Measurements from ENCODE around the gene WNT2. TPM values are rescaled to one million over a fixed set of nuclear protein-coding genes. Genes with fewer than 3 reads are reported as not detected.

WNT2 gene
- total and polyA plus RNA-seq, 2 donors (not counting 1 experiment from before 2014, with no cell fraction given) = not detected

DNA sequence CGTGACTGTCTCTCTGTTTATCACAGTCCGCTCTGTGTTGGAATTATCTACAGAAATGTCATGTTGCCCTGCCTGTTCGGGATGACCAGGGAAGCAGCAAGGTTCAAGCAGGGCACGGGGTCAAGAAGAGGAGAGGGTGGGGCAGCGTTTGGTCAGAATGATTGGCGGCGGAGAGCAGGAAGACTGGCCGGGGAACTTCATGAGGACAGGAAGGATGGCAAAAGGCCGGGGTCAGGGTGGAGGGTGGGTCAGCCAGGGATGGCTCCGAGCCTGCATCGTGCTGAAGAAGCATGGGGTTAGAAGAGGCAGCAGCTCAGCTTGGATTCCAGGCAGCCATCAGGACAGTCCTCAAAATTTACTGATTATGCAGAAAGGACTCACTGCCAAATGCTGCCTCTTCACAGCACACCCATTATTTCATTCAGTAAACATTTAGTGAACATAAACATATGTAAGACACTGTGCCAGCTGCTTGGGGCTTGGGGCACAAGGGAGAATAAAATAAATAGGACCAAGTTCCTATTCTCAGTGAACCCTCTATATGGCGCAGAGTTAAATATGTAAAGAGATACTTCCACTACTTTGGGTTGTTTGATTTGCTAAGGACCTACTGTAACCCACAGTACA, 42.8 kb downstream of the WNT2 start:
- Histone ChIP-seq H3K4me1 (ENCODE audit: control insufficient read depth in 2 of 2, insufficient read depth in 2 of 2, low read length in 2 of 2) (no peaks in the 10 kb centered on the region), H4K20me1 (ENCODE audit: control insufficient read depth, insufficient read depth, low read length, poor library complexity, severe bottlenecking) (no peaks in the 10 kb centered on the region), H3K4me2 (replicated peaks; ENCODE audit: low read depth, low read length, poor library complexity, severe bottlenecking) (no peak overlapping the region), H3K27ac (ENCODE audit: low read length in 2 of 2) (no peak overlapping the region), H2AFZ (ENCODE audit: insufficient read depth, low read depth, low read length, poor library complexity, severe bottlenecking) (no peak overlapping the region), H3K79me2 (ENCODE audit: control insufficient read depth, insufficient read depth, low read length) (no peaks in the 10 kb centered on the region), H3K9ac (ENCODE audit: low read length) (no peak overlapping the region), H3K36me3 (replicated peaks in 1 of 2; ENCODE audit: control extremely low read depth in 1 of 2, control insufficient read depth in 1 of 2, extremely low read depth in 1 of 2, insufficient read depth in 2 of 2, low read length in 1 of 2) (no peaks in the 10 kb centered on the region), H3K4me3 (ENCODE audit: control extremely low read depth in 1 of 5, extremely low read depth in 1 of 5, insufficient read depth in 1 of 5, low read depth in 2 of 5, low read length in 4 of 5) (no peak overlapping the region), H3K27me3 (replicated peaks in 1 of 4; ENCODE audit: control extremely low read depth in 1 of 4, control insufficient read depth in 3 of 4, insufficient read depth in 4 of 4, low read length in 3 of 4) (no peaks in the 10 kb centered on the region), H3K9me3 (ENCODE audit: control extremely low read depth in 1 of 3, control insufficient read depth in 2 of 3, insufficient read depth in 1 of 3, low read length in 2 of 3) (peaks cover 0 to 3% (median 0%) of the 10 kb centered on the region in 3 donors)
- ATAC-seq (ENCODE audit: low read depth) (no peak), DNase-seq (no peak)
- Mint-ChIP-seq H3K9me3 (ENCODE audit: insufficient read depth) (peaks cover 2% of the 10 kb centered on the region), H3K4me3 (no peak overlapping the region), H3K27me3 (no peaks in the 10 kb centered on the region), H3K27ac (no peak overlapping the region), H3K4me1 (no peaks in the 10 kb centered on the region)
- ChIA-PET CTCF (no interaction called here), POLR2A (no interaction called here)
- 91% methylated on average over 11 of the region's 12 CpGs for WGBS (ENCODE audit: insufficient coverage)
- intact Hi-C loops (cut with micrococcal nuclease) = no loop called here
- no peak for TF ChIP-seq EZH2 (IDR thresholded peaks at IDR 0.05; ENCODE audit: borderline replicate concordance, insufficient read depth, low read depth, low read length, poor library complexity, severe bottlenecking)
- TF ChIP-seq, protein P1, sequence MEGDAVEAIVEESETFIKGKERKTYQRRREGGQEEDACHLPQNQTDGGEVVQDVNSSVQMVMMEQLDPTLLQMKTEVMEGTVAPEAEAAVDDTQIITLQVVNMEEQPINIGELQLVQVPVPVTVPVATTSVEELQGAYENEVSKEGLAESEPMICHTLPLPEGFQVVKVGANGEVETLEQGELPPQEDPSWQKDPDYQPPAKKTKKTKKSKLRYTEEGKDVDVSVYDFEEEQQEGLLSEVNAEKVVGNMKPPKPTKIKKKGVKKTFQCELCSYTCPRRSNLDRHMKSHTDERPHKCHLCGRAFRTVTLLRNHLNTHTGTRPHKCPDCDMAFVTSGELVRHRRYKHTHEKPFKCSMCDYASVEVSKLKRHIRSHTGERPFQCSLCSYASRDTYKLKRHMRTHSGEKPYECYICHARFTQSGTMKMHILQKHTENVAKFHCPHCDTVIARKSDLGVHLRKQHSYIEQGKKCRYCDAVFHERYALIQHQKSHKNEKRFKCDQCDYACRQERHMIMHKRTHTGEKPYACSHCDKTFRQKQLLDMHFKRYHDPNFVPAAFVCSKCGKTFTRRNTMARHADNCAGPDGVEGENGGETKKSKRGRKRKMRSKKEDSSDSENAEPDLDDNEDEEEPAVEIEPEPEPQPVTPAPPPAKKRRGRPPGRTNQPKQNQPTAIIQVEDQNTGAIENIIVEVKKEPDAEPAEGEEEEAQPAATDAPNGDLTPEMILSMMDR (IDR thresholded peaks at IDR 0.05) = no peak

DNA sequence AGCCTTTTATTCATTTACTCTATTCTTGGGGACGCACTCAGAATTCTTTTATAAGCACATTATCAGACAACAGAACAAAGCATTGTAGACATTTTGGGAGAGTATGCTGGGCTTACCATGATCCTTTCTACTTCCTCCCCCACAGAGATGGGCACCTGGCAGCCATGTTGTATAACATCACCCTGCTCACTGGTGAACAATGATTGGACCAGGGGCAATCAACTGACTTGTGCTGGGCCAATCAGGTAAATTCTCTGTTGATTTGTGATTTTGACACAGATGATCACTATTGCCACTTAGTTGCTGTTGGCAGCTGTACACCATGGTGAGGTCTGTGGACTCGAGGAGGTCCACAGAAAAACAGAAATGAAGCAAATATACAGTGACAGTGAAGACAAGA, 43.7 kb downstream of the WNT2 start:
- Mint-ChIP-seq H3K4me1 (no peaks in the 10 kb centered on the region), H3K9me3 (ENCODE audit: insufficient read depth) (peaks cover 2% of the 10 kb centered on the region), H3K27me3 (no peaks in the 10 kb centered on the region), H3K27ac (no peak overlapping the region), H3K4me3 (no peak overlapping the region)
- ChIA-PET CTCF (no interaction called here), POLR2A (no interaction called here)
- no peak for TF ChIP-seq EZH2 (IDR thresholded peaks at IDR 0.05; ENCODE audit: borderline replicate concordance, insufficient read depth, low read depth, low read length, poor library complexity, severe bottlenecking)
- TF ChIP-seq, protein P1 (IDR thresholded peaks at IDR 0.05) = no peak
- Histone ChIP-seq H3K9me3 (ENCODE audit: control extremely low read depth in 1 of 3, control insufficient read depth in 2 of 3, insufficient read depth in 1 of 3, low read length in 2 of 3) (peaks cover 0 to 3% (median 0%) of the 10 kb centered on the region in 3 donors), H3K4me2 (replicated peaks; ENCODE audit: low read depth, low read length, poor library complexity, severe bottlenecking) (no peak overlapping the region), H3K4me3 (ENCODE audit: control extremely low read depth in 1 of 5, extremely low read depth in 1 of 5, insufficient read depth in 1 of 5, low read depth in 2 of 5, low read length in 4 of 5) (no peak overlapping the region), H3K9ac (ENCODE audit: low read length) (no peak overlapping the region), H3K79me2 (ENCODE audit: control insufficient read depth, insufficient read depth, low read length) (no peaks in the 10 kb centered on the region), H3K36me3 (replicated peaks in 1 of 2; ENCODE audit: control extremely low read depth in 1 of 2, control insufficient read depth in 1 of 2, extremely low read depth in 1 of 2, insufficient read depth in 2 of 2, low read length in 1 of 2) (no peaks in the 10 kb centered on the region), H3K27ac (ENCODE audit: low read length in 2 of 2) (no peak overlapping the region), H4K20me1 (ENCODE audit: control insufficient read depth, insufficient read depth, low read length, poor library complexity, severe bottlenecking) (no peaks in the 10 kb centered on the region), H3K4me1 (ENCODE audit: control insufficient read depth in 2 of 2, insufficient read depth in 2 of 2, low read length in 2 of 2) (no peaks in the 10 kb centered on the region), H2AFZ (ENCODE audit: insufficient read depth, low read depth, low read length, poor library complexity, severe bottlenecking) (no peak overlapping the region), H3K27me3 (replicated peaks in 1 of 4; ENCODE audit: control extremely low read depth in 1 of 4, control insufficient read depth in 3 of 4, insufficient read depth in 4 of 4, low read length in 3 of 4) (no peaks in the 10 kb centered on the region)
- intact Hi-C loops (cut with micrococcal nuclease) = no loop called here
- WGBS (ENCODE audit: insufficient coverage) = 57% methylated on average over 1 of the region's 2 CpGs
- ATAC-seq (ENCODE audit: low read depth) = no peak
- DNase-seq = no peak
